ENCODE measurements around the gene WWOX.

The WWOX gene

GRCh38 chr16:78916928-78917545 is 817.6 kb downstream of the WWOX start:
- no peak overlapping the region for H3K4me3 ChIP-seq (ENCODE audit: low read depth, low read length)
- no peak for DNase-seq (ENCODE audit: low read depth)
- TF ChIP-seq, protein P1, sequence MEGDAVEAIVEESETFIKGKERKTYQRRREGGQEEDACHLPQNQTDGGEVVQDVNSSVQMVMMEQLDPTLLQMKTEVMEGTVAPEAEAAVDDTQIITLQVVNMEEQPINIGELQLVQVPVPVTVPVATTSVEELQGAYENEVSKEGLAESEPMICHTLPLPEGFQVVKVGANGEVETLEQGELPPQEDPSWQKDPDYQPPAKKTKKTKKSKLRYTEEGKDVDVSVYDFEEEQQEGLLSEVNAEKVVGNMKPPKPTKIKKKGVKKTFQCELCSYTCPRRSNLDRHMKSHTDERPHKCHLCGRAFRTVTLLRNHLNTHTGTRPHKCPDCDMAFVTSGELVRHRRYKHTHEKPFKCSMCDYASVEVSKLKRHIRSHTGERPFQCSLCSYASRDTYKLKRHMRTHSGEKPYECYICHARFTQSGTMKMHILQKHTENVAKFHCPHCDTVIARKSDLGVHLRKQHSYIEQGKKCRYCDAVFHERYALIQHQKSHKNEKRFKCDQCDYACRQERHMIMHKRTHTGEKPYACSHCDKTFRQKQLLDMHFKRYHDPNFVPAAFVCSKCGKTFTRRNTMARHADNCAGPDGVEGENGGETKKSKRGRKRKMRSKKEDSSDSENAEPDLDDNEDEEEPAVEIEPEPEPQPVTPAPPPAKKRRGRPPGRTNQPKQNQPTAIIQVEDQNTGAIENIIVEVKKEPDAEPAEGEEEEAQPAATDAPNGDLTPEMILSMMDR (IDR thresholded peaks at IDR 0.05; ENCODE audit: control insufficient read depth, extremely low read depth, insufficient read depth): no peak

DNA sequence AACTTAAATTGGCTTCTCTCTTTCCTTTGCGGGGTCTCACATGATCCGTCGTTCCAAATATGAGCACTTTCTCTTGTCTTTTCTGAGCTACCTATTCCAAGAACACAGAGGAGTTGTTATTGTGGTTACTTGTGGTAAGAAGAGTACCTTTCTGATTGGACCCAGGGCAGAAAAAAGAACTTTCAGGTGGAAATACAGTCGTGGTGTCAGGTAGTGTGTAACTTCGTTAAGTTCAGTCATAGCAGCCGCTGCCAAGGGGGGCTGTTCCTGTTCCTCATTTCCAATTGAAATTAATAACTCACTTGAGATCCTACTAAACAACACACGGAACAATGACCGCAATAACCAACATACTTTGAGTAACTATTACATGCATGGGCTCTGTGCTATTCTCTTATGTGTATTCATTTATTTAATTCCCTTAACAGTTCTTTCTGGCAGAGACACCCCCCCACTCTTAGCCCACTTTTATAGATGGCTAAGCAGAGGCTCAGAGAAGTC is 819.4 kb downstream of the WWOX start:
- DNase-seq (ENCODE audit: low read depth): no peak
- TF ChIP-seq, protein P1 (IDR thresholded peaks at IDR 0.05; ENCODE audit: control insufficient read depth, extremely low read depth, insufficient read depth): no peak
- H3K4me3 ChIP-seq (ENCODE audit: low read depth, low read length): no peak overlapping the region

GRCh38 chr16:78919852-78920251 is 820.4 kb downstream of the WWOX start:
- no peak overlapping the region for H3K4me3 ChIP-seq (ENCODE audit: low read depth, low read length)
- TF ChIP-seq, protein P1 (IDR thresholded peaks at IDR 0.05; ENCODE audit: control insufficient read depth, extremely low read depth, insufficient read depth): no peak
- no peak for DNase-seq (ENCODE audit: low read depth)

DNA sequence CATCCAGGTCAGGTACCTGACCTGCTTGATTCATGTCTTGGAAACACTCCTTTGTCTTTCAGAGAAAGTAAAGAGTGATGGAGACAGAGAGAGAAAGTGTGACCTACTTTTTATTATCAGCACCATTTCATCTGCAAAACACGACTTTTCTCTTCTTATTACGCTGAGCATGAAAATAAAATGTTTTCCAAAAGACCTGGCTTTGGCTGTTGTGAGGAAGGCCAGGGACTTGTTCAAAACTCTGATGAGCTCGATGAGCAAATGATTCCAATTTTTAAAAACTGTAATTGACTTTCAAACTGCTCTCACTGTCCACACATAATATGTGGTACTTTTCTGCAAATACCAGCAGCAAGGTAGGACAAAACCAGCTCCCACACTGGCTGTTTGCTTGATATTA is 821.2 kb downstream of the WWOX start:
- TF ChIP-seq, protein P1 (IDR thresholded peaks at IDR 0.05; ENCODE audit: control insufficient read depth, extremely low read depth, insufficient read depth): no peak
- no peak overlapping the region for H3K4me3 ChIP-seq (ENCODE audit: low read depth, low read length)
- no peak for DNase-seq (ENCODE audit: low read depth)

DNA sequence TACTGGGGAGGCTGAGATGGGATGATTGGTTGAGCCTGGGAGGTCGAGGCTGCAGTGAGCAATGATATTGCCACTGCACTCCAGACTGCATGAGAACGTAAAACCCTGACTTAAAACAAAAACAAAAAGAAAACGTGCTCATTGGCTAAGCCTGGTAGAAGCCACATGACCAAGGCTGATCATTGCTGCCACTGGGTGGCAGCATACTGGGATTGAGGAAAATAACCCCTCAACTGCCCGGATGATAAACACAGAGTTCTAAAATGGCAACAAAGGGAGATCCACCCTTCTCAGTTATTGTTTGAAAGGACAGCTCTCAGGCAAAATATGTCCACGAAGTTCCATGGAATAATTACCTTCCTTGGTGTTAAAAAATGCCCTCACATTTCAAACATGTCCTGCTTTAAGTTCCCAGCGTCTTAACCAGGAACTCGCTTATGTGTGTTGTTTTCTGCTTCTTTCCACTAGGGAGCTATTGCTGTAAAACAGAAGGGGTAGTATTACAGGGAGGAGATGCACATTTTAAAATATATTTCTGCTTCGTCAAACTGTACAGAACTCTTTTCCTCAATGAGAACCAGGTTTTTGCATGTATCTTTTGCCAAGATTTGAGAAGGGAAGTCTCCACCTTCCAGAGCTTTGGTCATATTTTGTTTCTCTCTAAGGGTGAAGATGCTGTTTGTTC is 825.8 kb downstream of the WWOX start:
- no peak for DNase-seq (ENCODE audit: low read depth)
- no peak overlapping the region for H3K4me3 ChIP-seq (ENCODE audit: low read depth, low read length)
- TF ChIP-seq, protein P1 (IDR thresholded peaks at IDR 0.05; ENCODE audit: control insufficient read depth, extremely low read depth, insufficient read depth): peak; percentile 27

DNA sequence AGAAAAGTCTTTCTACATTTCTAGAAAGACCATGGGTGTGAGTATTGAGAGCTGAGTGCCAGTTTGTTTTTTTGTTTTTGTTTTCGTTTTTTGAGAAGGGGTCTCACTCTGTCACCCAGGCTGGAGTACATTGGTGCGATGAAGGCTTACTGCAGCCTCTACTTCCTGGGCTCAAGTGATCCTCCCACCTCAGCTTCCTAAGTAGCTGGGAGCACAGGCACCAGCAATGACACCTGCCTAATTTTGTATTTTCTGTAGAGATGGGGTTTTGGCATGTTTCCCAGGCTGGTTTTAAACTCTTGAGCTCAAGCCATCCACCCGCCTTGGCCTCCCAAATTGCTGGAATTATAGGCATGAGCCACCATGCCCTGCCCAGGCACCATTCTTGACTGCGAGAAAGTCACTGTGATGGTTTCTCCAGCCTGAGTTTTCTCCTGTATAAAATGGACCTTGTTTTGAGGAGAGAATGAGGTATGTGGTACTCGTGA is 827.3 kb downstream of the WWOX start:
- TF ChIP-seq, protein P1 (IDR thresholded peaks at IDR 0.05; ENCODE audit: control insufficient read depth, extremely low read depth, insufficient read depth): no peak
- DNase-seq (ENCODE audit: low read depth): no peak
- no peak overlapping the region for H3K4me3 ChIP-seq (ENCODE audit: low read depth, low read length)

Data from LNCaP clone FGC (cell line).